ENCODE results near the gene SLC4A3.

GRCh38 chr2:219634171-219634940, 6.9 kb downstream of the SLC4A3 start:
- TF ChIP-seq EZH2 (IDR thresholded peaks at IDR 0.05; ENCODE audit: low read length): no peak
- TF ChIP-seq, protein P1, sequence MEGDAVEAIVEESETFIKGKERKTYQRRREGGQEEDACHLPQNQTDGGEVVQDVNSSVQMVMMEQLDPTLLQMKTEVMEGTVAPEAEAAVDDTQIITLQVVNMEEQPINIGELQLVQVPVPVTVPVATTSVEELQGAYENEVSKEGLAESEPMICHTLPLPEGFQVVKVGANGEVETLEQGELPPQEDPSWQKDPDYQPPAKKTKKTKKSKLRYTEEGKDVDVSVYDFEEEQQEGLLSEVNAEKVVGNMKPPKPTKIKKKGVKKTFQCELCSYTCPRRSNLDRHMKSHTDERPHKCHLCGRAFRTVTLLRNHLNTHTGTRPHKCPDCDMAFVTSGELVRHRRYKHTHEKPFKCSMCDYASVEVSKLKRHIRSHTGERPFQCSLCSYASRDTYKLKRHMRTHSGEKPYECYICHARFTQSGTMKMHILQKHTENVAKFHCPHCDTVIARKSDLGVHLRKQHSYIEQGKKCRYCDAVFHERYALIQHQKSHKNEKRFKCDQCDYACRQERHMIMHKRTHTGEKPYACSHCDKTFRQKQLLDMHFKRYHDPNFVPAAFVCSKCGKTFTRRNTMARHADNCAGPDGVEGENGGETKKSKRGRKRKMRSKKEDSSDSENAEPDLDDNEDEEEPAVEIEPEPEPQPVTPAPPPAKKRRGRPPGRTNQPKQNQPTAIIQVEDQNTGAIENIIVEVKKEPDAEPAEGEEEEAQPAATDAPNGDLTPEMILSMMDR (optimal IDR thresholded peaks at IDR 0.05 in 1 of 3, IDR thresholded peaks at IDR 0.05 in 1 of 3, conservative IDR thresholded peaks at IDR 0.05 in 1 of 3; ENCODE audit: extremely low read depth in 1 of 3, insufficient read depth in 2 of 3, low read length in 3 of 3): no peak
